ENCODE data around the gene CAMTA1. TPM values are rescaled to one million over a fixed set of nuclear protein-coding genes. Genes with fewer than 3 reads are reported as not detected.
A peak's percentile ranks its signal among the peaks of the same experiment; 100 is the strongest.

CAMTA1 gene
- total RNA-seq, 1 donor from 2014 or later = 268 TPM

- H3K4me2 ChIP-seq = peak overlapping the region; percentile 91
- peaks cover 27% of the 10 kb centered on the region for H3K27me3 ChIP-seq
- Mint-ChIP-seq H3K9me3 (no peaks in the 10 kb centered on the region), H3K4me1 (peaks cover 15% of the 10 kb centered on the region), H3K36me3 (no peaks in the 10 kb centered on the region), H3K4me3 (peak overlapping the region; percentile 80), H3K27ac (no peak overlapping the region), H3K27me3 (ENCODE audit: insufficient read depth, low read depth) (peaks cover 4% of the 10 kb centered on the region)
- H3F3A ChIP-seq (ENCODE audit: low read depth) = peaks cover 10% of the 10 kb centered on the region
- no peaks in the 10 kb centered on the region for H3K79me2 ChIP-seq (ENCODE audit: low read depth)
- DNase-seq (ENCODE audit: low spot score) = no peak
- H3K4me1 ChIP-seq = peaks cover 8% of the 10 kb centered on the region
- H4K20me1 ChIP-seq (ENCODE audit: low read depth) = no peaks in the 10 kb centered on the region
- no peaks in the 10 kb centered on the region for H3K9me3 ChIP-seq (ENCODE audit: low read depth)
- peak overlapping the region; percentile 98 for H2AFZ ChIP-seq (replicated peaks)
- TF ChIP-seq EZH2phosphoT487 (IDR thresholded peaks at IDR 0.05) (no peak), EZH2 (IDR thresholded peaks at IDR 0.05) (no peak), CTCF (IDR thresholded peaks at IDR 0.05) (no peak)
- no peaks in the 10 kb centered on the region for H3K36me3 ChIP-seq
- no peak overlapping the region for H3K9ac ChIP-seq
- H3K4me3 ChIP-seq = peak overlapping the region; percentile 67
- H3K27ac ChIP-seq = no peak overlapping the region
Observed at GRCh38 chr1:7679873-7680206, 894.6 kb downstream of the CAMTA1 start.

GRCh38 chr1:7680207-7680954 is 895.1 kb downstream of the CAMTA1 start:
- peaks cover 27% of the 10 kb centered on the region for H3K27me3 ChIP-seq
- H3K4me3 Mint-ChIP-seq = peak overlapping the region; percentile 81
- H3K9me3 Mint-ChIP-seq = no peaks in the 10 kb centered on the region
- peak overlapping the region; percentile 98 for H2AFZ ChIP-seq (replicated peaks)
- H3K4me2 ChIP-seq = peak overlapping the region; percentile 91
- peak; percentile 81 for DNase-seq (ENCODE audit: low spot score)
- H3K36me3 Mint-ChIP-seq = no peaks in the 10 kb centered on the region
- peaks cover 4% of the 10 kb centered on the region for H3K27me3 Mint-ChIP-seq (ENCODE audit: insufficient read depth, low read depth)
- H3K9me3 ChIP-seq (ENCODE audit: low read depth) = no peaks in the 10 kb centered on the region
- H3K27ac ChIP-seq = no peak overlapping the region
- no peak for TF ChIP-seq EZH2 (IDR thresholded peaks at IDR 0.05)
- TF ChIP-seq EZH2phosphoT487 (IDR thresholded peaks at IDR 0.05) = peak; percentile 41
- peak overlapping the region; percentile 67 for H3K4me3 ChIP-seq
- no peaks in the 10 kb centered on the region for H3K36me3 ChIP-seq
- H3K9ac ChIP-seq = no peak overlapping the region
- H4K20me1 ChIP-seq (ENCODE audit: low read depth) = no peaks in the 10 kb centered on the region
- peaks cover 15% of the 10 kb centered on the region for H3K4me1 Mint-ChIP-seq
- H3K27ac Mint-ChIP-seq = no peak overlapping the region
- H3F3A ChIP-seq (ENCODE audit: low read depth) = peaks cover 10% of the 10 kb centered on the region
- H3K79me2 ChIP-seq (ENCODE audit: low read depth) = no peaks in the 10 kb centered on the region
- peaks cover 8% of the 10 kb centered on the region for H3K4me1 ChIP-seq

- DNase-seq (ENCODE audit: low spot score) = no peak
- no peaks in the 10 kb centered on the region for H3K9me3 Mint-ChIP-seq
- Histone ChIP-seq H3K4me3 (peak overlapping the region; percentile 67), H3K9me3 (ENCODE audit: low read depth) (no peaks in the 10 kb centered on the region), H3F3A (ENCODE audit: low read depth) (peaks cover 10% of the 10 kb centered on the region), H3K27ac (no peak overlapping the region), H3K4me2 (peak overlapping the region; percentile 91), H3K9ac (no peak overlapping the region), H3K27me3 (peaks cover 27% of the 10 kb centered on the region), H3K79me2 (ENCODE audit: low read depth) (no peaks in the 10 kb centered on the region), H3K36me3 (no peaks in the 10 kb centered on the region), H2AFZ (replicated peaks) (peak overlapping the region; percentile 98), H4K20me1 (ENCODE audit: low read depth) (no peaks in the 10 kb centered on the region), H3K4me1 (peaks cover 8% of the 10 kb centered on the region)
- peak overlapping the region; percentile 70 for H3K27ac Mint-ChIP-seq
- H3K27me3 Mint-ChIP-seq (ENCODE audit: insufficient read depth, low read depth) = peaks cover 4% of the 10 kb centered on the region
- peaks cover 16% of the 10 kb centered on the region for H3K4me1 Mint-ChIP-seq
- H3K36me3 Mint-ChIP-seq = no peaks in the 10 kb centered on the region
- peak overlapping the region; percentile 81 for H3K4me3 Mint-ChIP-seq
- TF ChIP-seq CTCF (IDR thresholded peaks at IDR 0.05) = no peak
- no peak for TF ChIP-seq EZH2 (IDR thresholded peaks at IDR 0.05)
- TF ChIP-seq EZH2phosphoT487 (IDR thresholded peaks at IDR 0.05) = no peak
Observed at GRCh38 chr1:7680955-7681268, 895.7 kb downstream of the CAMTA1 start.

GRCh38 chr1:7681401-7681800 is 896.1 kb downstream of the CAMTA1 start:
- Mint-ChIP-seq H3K36me3 (no peaks in the 10 kb centered on the region), H3K27me3 (ENCODE audit: insufficient read depth, low read depth) (peaks cover 4% of the 10 kb centered on the region), H3K27ac (peak overlapping the region; percentile 37), H3K4me3 (peak overlapping the region; percentile 81), H3K9me3 (no peaks in the 10 kb centered on the region), H3K4me1 (peaks cover 17% of the 10 kb centered on the region)
- Histone ChIP-seq H3K27me3 (peaks cover 27% of the 10 kb centered on the region), H3K27ac (no peak overlapping the region), H3K4me2 (no peak overlapping the region), H3K4me3 (no peak overlapping the region), H3K9me3 (ENCODE audit: low read depth) (no peaks in the 10 kb centered on the region), H3K4me1 (peaks cover 8% of the 10 kb centered on the region), H3K79me2 (ENCODE audit: low read depth) (no peaks in the 10 kb centered on the region), H3K36me3 (no peaks in the 10 kb centered on the region), H3F3A (ENCODE audit: low read depth) (peaks cover 10% of the 10 kb centered on the region), H2AFZ (replicated peaks) (no peak overlapping the region), H4K20me1 (ENCODE audit: low read depth) (no peaks in the 10 kb centered on the region), H3K9ac (no peak overlapping the region)
- DNase-seq (ENCODE audit: low spot score) = no peak
- TF ChIP-seq EZH2phosphoT487 (IDR thresholded peaks at IDR 0.05) (no peak), EZH2 (IDR thresholded peaks at IDR 0.05) (no peak), CTCF (IDR thresholded peaks at IDR 0.05) (no peak)

Measured in neural progenitor cell (in vitro differentiated cells).